Astrocyte of the spinal cord (primary cell): ENCODE data around the gene KLHDC7B.

ENCODE experiments used
- DNase-seq: peaks from one replicate; pipeline ENCODE4 v3.0.0; 2011; ENCODE audit warnings: low read depth, low spot score
- H3K4me3 ChIP-seq: 2 replicates; pipeline ENCODE4 v1.5.1; 2011; ENCODE audit warnings: low read depth, mild to moderate bottlenecking, low read length, moderate library complexity
- in situ Hi-C: cut with HindIII; loops from 2 replicates; pipeline ENCODE4 v1.10.0; 2017; ENCODE audit warnings: low sequenced_read_pairs
- TF ChIP-seq, protein P1 (sequence below): IDR thresholded peaks from 2 replicates; pipeline ENCODE4 v1.5.1; 2012; ENCODE audit warnings: low read depth, mild to moderate bottlenecking, low read length, inconsistent platforms

KLHDC7B gene

DNA sequence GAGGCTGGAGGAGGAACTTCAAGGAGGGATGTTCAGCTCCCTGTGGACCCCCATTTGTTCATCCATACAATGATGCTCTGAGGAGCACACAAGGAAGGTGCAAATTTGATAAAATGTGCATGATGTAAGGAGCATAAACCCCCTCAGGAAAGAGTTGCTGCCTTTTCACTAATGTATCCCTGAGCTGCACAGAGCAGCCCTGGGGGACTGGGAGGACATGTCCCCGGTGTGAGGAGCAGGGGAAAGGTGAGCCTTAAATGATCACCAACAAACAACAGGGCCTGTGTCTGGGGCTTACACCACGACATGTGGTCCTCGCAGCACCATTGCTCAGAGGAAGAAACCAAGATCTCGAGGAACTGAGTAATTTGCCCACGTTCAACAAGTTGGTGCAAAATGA lies 51.4 kb downstream of the KLHDC7B start:
- TF ChIP-seq, protein P1, sequence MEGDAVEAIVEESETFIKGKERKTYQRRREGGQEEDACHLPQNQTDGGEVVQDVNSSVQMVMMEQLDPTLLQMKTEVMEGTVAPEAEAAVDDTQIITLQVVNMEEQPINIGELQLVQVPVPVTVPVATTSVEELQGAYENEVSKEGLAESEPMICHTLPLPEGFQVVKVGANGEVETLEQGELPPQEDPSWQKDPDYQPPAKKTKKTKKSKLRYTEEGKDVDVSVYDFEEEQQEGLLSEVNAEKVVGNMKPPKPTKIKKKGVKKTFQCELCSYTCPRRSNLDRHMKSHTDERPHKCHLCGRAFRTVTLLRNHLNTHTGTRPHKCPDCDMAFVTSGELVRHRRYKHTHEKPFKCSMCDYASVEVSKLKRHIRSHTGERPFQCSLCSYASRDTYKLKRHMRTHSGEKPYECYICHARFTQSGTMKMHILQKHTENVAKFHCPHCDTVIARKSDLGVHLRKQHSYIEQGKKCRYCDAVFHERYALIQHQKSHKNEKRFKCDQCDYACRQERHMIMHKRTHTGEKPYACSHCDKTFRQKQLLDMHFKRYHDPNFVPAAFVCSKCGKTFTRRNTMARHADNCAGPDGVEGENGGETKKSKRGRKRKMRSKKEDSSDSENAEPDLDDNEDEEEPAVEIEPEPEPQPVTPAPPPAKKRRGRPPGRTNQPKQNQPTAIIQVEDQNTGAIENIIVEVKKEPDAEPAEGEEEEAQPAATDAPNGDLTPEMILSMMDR = no peak
- H3K4me3 ChIP-seq = no peak overlapping the region
- DNase-seq = no peak
- in situ Hi-C loops = no loop called here

DNA sequence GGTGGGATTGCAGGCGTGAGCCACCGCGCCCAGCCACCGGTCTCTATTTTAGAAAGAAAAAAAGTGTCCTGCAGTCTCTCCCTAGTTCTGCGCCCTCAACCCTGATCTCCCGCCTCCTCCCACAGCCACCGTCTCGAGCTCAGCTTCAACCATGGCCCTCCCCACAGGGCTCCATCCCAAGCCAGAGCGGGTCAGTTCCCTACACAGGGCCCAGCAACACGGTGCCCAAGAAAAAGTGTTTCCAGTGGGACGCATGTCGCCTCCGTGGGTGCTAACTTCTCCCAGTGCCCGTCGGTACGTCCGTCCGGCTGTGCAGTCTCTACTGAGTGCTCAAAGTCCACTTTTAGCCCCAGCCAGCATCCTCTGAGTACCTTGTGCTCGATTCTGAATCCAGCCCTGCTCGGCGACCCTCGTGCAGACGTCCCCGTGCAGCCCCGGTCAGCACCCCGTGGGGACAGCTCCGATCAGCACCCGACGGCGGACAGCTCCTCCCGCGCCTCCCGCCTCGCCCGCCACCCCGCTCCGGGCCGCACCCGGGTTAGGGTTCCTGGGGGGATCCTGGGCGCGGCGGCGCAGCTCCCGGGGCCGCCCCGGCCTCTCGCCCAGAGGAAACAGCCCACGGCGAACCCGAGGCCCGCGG lies 54.2 kb downstream of the KLHDC7B start:
- in situ Hi-C loops = no loop called here
- no peak for DNase-seq

DNA sequence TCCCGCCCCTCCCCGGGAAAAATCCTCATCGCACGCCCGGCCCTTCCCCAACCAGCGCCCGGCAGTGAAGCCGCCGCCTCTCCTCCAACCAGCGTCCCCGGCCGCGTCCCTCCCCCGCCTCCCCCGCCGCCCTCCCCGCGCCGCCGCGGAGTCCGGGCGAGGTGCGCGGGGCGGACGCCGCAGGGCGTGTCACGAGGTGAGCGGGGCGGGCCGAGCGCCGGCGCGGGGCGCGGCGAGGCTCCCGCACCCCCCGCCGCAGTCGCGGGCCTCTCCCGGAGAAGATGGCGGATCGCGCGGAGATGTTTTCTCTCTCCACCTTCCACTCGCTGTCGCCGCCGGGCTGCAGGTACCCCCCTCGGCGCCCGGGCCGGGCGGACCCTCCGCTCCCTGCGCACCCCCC lies 54.8 kb downstream of the KLHDC7B start, which contains the start of gene MAPK8IP2:
Gene MAPK8IP2, plus strand, starts transcription at position 256 of the 400 bp plus-strand sequence. Its CDS starts 26 bp downstream, at position 282.
- no peak for DNase-seq
- no peak within 1 kb of the TSS for H3K4me3 ChIP-seq
- in situ Hi-C loops = no loop called here
- TF ChIP-seq, protein P1 = no peak

More for the DNA sequence above, 54.2 kb downstream of the KLHDC7B start:
- TF ChIP-seq, protein P1 = no peak
- no peak overlapping the region for H3K4me3 ChIP-seq
